GM18873 (cell line): ENCODE results near the gene SNX1.
"Not testable (repeated sequence)": the region's sequence is repeated elsewhere in the genome, so short reads cannot be mapped to it uniquely, and the experiment has no call there.

Experiments used
- ATAC-seq: cut with Tn5 transposase; IDR thresholded peaks from one replicate; pipeline ENCODE4 v1.9.1; 2021; ENCODE audit warnings: mild to moderate bottlenecking, moderate library complexity, moderate number of reproducible peaks; ENCODE audit not compliant: unreplicated experiment, low FRiP score

SNX1 gene

DNA sequence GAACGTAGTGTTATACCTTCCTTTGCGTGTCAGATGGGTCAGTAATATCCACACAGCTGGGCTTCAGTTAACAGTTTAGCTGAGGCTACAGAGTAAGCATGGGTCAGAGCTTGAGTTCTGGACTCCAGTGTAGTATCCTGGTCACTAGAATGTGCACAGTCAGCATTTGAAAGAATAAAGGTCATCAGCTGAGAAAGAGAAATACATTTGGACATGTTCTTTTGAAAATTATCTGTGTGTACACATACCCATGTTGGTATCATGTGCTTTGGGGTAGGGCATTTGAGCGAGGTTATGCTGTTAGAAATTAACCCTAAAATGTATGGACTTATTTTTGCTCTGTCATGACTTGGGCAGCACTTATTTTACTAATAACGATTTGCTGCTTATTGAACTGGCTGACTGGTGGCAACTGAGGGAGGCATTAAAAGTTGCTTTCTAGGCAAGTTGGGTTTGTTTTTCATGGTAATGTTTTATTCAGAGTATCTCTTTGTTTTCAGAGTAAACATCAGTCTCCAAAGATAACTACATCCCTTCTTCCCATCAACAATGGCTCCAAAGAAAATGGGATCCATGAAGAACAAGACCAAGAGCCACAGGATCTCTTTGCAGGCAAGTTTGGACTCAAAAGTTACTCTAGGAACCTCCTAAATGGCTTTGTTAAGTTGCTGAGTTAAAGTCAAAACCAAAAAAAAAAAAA, 16.4 kb downstream of the SNX1 start:
- no peak for ATAC-seq

DNA sequence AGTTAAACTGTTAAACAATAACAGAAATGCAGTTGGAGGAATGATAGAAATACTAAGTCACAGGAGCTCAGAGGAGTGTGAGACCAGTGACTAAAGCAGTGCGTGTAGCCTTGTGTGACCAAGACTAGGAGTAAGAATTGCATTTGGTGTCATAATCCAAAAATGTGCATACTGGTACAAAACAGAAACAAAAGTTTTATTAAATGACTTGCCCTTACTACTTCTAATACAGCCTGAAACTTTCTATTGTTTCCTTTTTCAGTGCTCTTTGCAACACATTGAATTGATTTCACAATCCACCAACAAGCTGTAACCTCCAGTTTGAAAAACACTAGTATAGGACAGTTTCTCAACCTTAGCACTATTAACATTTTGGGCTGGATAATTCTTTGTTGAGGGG, 17.1 kb downstream of the SNX1 start:
- no peak for ATAC-seq

DNA sequence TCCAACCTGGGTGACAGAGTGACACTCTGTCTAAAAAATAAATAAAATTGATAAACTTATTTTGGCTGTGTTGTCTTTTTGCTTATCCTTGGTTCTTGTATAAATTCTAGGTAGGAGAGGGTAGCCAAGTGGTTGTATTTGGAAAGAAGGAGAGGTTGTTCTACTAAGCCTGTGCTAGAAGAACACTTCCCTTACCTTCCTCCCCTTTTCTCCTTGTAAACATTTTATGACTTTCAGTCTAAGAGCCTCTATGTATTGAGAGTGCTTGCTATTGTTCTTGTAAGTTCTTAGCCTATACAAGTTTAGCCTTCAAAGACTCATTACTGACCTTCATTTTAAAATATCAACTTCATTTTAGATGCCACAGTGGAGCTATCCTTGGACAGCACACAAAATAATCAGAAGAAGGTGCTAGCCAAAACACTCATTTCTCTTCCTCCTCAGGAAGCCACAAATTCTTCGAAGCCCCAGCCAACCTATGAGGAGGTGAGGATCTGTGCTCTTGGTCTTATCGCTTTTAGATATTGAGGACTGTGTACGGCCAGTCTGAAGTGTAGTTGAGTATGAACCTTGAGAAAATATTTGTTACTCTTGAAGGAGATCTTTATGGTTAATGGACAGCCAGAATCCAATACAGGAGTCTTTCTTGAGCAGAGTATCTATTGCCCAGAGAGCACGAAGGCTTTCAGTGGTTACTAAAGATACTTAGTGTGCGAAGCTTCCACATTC, 22.1 kb downstream of the SNX1 start:
- ATAC-seq: no peak

DNA sequence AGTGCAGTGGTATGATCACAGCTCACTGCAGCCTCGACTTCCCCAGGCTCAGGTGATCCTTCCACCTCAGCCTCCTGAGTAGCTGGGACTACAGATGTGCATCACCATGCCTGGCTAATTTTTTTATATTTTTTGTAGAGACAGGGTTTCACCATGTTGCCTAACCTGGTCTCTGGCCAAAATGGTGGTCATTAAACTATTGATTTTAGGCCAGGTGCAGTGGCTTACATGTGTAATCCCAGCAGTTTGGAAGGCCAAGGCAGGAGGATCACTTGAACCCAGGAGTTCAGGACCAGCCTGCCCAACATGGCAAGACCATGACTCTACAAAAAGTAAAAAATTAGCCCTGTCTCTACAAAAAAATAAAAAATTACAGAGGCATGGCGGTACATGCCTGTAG, 24.5 kb downstream of the SNX1 start:
- ATAC-seq: not testable (repeated sequence)

DNA sequence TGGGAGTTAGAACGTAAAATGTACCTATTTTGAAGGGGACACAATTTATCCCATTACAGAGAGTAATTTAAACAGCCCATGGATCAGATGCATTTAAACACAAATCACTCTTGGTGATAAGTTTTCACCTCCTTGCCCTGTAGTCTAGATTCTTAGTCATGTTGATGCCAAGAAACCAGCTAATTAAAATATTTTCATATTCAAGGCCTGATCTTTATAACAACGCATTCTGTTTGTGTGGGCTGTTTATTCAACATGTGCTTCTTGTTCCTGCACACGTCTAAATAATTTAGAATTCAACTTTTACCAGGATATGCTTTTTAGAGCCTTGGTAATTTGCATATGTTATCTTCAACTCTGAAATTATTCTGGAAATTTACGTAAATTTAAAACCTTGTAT, 25.8 kb downstream of the SNX1 start:
- no peak for ATAC-seq

DNA sequence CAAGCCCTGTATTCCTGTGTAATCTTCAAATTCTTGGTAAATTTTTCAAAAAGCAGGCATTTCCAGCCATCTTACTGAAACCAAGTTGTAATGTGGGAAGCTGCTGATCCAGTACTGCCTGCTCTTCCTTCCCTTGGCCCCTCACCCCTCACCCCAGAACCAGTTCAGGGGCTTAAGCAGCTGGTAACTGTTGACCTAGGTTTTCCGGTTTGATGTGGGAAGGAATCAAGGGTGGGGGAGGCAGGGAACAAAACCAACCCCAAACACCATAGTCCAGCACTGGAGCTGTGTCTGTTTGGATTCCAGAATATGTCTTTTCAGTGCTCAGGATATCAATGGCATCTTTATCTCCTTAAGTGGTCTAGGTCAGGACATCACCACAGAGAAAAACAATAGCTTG, 26.7 kb downstream of the SNX1 start:
- ATAC-seq: no peak

DNA sequence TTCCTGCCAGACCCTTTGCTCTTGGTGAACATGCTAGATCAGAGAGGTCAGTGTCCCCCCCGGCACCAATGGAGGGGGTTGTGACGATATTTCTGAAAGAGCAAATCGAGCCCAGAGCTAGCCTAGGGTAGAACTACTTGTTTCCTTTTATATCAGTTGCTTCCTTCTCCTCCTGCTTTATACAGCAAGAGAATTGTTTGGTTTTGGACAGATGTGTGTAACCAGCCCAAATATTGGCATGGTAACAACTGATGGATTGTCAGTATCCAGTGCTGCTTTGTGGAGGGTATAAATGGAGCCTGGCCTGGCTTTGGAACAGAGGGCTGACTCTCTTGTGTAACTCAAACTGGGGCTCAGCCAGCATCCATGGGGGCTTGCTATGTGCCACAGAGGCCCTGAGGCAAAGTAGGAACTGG, 27.2 kb downstream of the SNX1 start:
- no peak for ATAC-seq

DNA sequence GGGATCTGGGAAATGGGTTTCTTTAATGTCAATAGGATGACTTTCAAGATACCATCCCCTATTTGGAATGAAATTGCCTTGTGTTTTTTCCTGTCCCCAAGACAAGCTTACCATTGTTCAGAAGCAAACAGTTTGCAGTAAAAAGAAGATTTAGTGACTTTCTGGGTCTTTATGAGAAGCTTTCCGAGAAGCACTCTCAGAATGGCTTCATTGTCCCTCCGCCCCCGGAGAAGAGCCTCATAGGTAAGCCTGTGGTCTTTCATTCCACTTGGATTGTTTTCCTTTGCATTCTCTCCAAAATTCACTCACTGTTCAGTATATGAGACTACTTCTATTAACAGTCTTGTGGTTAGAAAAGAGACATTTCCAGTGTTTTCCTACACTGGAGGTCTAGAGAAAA, 30.2 kb downstream of the SNX1 start:
- no peak for ATAC-seq

DNA sequence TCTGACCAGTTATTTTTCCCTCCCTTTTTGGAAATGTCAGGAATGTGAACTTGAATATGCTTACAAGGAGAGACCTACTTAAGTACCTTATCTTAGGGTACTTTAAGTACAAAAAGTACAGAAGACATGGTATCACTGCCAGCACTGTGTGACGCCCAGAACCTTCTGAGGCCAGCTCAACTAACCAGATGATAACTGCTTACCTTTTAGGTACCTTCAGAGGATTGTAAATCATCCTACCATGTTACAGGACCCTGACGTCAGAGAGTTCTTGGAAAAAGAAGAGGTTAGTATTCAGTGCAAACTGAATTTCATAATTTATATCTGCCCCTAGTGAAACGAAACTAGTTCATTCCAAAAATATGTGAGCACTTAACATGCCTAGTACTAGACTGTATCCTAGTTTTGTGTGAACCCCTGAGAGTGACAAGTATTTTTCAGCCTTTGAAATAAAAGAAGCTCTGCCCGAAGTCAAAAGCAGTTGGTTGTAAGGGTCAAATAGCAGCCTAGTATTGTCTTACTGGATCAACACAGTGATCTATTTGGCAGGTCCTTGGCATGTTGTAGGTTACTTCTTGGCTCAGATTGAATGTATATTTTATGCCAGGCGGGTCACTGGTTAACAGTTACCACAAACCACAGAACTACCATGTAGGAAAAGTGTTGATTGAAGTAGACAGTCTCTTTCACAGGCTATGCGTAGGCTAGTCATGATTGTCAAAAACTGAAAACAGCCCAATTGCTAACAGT, 31.9 kb downstream of the SNX1 start:
- ATAC-seq: no peak

DNA sequence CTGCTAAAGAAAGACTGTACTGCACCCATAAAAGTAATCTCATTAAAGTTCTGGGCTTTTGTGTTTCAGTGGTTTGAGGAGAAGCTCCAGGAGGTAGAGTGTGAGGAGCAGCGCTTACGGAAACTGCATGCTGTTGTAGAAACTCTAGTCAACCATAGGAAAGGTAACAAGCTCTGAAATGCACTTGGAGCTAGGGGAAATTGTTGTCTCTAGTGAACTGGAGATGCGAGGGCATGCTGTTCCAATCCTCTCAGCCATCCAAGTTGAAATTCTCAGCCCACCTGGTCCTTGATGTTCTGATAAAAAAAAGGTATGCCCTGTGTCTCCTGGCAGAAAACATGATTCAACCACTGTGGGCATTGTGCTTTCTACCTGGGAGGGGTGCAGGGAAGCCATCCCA, 34.4 kb downstream of the SNX1 start:
- no peak for ATAC-seq

DNA sequence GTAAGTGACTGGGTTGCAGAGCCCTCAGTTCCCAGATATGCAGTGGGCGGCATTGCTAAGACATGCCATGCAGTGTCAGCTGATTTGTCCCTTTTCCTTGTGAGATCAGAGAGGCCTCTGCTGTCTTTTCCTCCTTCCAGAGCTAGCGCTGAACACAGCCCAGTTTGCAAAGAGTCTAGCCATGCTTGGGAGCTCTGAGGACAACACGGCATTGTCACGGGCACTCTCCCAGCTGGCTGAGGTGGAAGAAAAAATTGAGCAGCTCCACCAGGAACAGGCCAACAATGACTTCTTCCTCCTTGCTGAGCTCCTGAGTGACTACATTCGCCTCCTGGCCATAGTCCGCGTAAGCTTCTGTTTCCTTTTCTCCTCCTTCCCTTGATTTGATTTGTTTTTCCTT, 35.8 kb downstream of the SNX1 start:
- ATAC-seq: no peak

DNA sequence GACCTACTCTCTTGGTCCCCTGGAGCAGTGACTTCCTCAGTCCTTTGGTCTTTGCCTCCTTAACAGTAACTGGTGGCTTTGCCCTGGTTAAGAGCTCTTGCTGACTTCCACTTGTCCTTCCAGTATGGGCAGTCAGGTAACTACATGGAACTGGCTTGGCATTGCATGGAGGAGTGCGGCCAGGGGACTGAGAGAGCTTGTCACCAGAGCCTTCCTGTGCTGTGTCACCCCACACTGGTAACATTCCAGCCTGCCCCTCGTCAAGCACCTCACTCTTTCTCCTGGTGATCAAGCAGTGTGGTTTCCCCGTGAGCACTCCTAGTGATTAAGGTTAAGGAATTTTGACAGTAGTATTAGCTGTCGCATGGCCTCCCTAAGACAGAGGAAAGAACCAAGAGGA, 36.4 kb downstream of the SNX1 start:
- no peak for ATAC-seq

DNA sequence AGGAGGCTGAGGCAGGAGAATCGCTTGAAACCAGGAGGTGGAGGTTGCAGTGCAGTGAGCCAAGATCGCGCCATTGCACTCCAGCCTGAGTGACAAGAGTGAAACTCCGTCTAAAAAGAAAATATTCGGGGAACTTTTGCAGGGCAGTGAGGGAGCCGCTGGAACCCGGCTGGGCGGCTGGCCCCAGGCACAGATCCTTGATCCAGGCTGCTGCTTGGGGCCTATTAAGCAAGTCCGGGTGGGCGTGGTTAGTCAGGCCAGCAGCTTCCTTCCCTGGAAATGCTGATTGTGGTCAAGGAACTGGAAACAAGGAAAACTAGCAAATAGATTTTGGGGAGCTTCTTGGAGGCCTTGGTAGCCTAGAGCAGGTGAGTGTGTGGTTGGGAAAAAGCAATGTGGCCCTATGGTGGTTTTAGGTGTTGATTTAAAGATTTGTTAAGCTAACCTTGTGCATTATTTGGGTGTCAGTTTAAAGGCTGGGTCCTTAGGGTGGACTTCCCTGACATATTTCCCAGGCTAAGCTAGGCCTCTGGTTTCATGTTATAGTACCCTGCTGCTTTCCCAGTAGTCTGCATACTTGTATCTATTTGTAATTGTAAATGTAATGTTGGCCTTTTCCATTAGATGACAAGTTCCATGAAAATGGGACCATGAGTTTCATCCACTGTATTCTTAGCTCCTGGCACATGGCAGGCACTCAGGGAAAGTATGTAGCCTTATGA, 38.0 kb downstream of the SNX1 start:
- no peak for ATAC-seq

DNA sequence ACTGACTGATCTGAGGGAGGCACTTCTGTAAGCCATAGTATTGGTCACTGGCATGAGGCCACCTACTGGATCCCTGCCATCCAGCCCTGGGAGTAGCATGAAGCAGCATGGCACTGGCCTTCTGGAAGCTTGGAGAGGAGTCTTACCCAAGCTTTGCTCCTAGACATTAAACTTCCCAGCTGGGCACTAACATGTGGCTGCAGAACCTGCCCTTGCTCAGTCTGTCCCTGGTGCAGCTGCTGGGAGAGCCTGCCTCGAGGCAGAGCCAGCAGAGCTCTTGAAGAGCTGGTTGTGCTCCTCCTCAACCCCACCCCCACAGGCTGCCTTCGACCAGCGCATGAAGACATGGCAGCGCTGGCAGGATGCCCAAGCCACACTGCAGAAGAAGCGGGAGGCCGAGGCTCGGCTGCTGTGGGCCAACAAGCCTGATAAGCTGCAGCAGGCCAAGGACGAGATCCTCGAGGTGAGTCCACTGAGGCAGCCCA, 38.6 kb downstream of the SNX1 start:
- ATAC-seq: no peak

DNA sequence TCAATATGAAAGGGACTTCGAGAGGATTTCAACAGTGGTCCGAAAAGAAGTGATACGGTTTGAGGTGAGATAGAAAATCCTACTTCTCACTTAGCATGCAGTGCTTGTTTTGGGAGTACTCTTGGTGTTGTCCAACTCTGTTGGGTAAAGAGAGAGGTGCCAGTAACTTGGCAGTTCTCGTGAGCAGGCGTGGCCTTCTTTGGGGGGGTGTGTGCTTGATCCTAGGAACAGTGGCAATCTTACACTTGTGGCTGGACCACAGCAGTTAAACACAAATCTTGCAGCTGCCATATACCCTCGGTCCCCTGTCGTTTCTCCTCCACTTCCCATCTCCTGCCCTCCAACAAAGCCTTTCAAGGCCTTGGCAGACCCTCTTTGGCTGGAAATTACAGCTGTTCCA, 40.6 kb downstream of the SNX1 start:
- no peak for ATAC-seq

DNA sequence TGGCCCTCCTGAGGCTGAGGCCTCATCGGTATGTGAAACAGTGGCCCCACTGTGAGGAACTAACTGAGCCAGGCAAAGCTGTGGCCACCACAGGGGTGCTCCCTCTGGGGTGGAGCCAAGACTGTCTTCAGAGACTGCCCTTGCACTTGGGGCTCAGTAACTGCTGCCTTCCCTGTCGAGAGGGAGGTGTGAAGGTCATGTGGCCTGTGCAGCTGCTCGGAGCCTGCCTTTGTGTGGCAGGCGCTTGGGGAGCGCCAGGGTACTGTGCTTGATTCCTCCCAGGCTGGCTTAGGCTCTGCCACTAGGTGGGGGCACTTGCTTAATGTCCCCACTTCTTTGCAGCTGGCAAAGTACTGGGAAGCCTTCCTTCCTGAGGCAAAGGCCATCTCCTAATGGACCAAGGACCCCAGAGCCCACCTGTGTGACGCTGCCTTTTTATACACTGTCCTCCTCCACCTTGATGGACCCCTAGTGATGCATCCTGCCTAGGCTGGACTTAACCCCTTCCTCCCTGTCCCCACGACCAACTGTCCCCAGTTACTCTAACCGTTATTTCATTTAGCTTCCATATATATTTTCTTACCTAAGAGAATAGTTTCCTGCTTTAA, 41.5 kb downstream of the SNX1 start:
- no peak for ATAC-seq

DNA sequence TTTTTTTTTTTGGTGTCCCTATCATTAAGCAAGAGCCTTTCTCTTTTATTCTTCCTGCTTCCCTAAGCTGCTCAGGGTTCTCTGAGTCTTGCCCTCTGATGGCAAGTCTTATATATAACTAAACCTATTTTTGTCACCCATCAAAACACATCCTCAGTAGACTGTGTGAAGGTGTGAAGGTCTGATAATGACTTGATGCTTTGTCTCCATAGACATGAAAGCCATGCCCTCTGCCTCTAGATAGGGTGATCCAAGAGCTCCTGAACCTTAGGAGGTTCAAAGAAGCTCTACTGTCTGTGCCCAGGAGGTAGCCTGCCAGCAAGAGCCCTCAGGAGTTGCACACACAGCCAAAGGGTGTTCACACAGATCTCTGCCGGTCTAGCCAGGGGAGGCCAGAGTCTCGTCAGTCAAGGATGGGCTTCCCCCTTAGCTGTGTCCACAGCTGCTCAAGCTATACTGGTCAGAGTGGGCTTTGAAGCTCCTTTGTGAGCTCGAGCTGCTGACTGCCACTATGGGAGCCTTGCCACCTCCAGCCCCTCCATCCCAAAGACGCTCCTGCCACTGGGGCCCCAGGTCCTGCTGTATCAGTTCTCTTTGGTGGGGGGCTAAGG, 42.7 kb downstream of the SNX1 start:
- ATAC-seq: no peak

DNA sequence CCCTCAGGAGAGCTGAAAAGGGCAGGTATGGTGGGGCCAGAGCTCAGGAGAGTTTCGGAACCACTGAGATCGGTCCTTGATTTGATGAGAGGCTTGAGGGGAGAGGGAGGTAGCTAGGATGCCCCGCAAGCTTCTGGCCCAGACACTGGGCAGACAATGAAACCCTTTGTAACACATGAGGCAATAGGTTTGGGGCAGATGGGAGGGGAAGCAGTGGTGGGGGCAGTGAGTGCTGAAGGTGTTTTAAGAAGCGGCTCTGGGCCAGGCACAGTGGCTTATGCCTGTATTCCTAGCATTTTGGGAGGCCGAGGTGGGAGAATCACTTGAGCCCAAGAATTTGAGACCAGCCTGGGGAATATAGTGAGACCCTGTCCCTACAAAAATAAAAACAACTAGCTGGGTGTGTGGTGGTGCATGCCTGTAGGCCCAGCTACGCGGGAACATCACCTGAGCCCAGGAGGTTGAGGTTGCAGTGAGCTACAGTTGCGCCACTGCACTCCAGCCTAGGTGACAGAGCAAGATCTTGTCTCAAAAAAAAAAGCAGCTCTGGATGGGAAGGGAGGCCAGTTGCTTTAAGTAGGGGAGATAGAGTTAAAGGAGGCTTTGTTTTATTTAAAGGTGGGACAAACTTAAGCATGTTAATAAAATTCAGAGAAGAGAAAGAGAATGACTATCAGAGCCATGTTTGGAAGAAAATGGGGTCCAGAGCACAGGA, 46.2 kb downstream of the SNX1 start:
- no peak for ATAC-seq

DNA sequence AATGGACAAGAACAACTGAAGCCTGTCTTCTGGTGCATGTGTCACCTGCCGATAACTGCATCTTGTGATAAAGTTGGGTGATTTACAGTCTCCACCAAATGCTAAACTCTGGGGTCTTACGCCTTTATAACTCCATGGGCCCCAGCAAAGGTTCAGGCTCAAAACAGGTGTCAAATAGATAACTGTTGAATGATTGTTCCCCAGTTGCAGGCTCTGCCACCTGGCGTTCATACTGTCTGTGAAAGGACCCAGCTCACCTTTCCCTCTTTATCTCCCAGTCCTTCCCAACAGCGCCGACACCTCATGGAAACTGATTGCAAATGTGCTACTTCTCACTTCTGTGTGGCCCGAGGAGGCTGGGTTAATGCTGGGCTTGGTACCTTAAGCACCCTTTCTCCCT, 47.5 kb downstream of the SNX1 start:
- ATAC-seq: no peak
